ENCODE data around the gene ARL1. TPM values are rescaled to one million over a fixed set of nuclear protein-coding genes. Genes with fewer than 3 reads are reported as not detected.
"Not testable (repeated sequence)": the region's sequence is repeated elsewhere in the genome, so short reads cannot be mapped to it uniquely, and the experiment has no call there.

Gene ARL1
- total and polyA plus RNA-seq, 2 of the 13 experiments (the other 11 are each of a cell fraction or from before 2014, with no cell fraction given), result 90.9 to 123 TPM

DNA sequence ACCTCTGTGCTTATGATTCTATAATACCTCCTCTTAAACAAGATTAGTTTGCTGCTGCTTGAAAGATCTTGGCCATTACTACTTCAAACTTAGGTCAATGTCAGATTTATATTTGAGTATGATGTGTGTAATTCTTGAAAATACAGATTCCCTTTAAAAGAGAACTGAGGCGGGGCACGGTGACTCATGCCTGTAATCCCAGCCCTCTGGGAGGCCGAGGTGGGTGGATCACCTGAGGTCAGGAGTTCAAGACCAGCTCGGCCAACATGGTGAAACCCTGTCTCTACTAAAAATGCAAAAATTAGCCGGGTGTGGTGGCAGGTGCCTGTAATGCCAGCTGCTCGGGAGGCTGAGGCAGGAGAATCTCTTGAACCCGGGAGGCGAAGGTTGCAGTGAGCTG lies 2.6 kb upstream of the ARL1 start:
- TF ChIP-seq FOSL2 (CRISPR knock-in tag; IDR thresholded peaks at IDR 0.05), result peak; percentile 38; the same call in 1 of the 2 replicates
- H3K4me2 ChIP-seq (ENCODE audit: low read depth, low read length); BruUV-seq (replicated peaks); H3K27me3 ChIP-seq (ENCODE audit: control insufficient read depth in 1 of 2, insufficient read depth in 2 of 2, low read length in 2 of 2); FAIRE-seq; H3K36me3 ChIP-seq (replicated peaks in 1 of 2; ENCODE audit: control insufficient read depth in 1 of 2, insufficient read depth in 2 of 2, low read length in 2 of 2); H4K20me1 ChIP-seq (ENCODE audit: insufficient read depth, low read length); H3K4me3 ChIP-seq (replicated peaks in 1 of 3; ENCODE audit: insufficient read depth in 1 of 3, low read depth in 2 of 3, low read length in 3 of 3); H3K27ac ChIP-seq (ENCODE audit: extremely low read length, insufficient read depth, low read length); ATAC-seq; H3K9me3 ChIP-seq (ENCODE audit: low read length); H3K9ac ChIP-seq (ENCODE audit: insufficient read depth, low read depth, low read length); CTCF ChIA-PET (ENCODE audit: low intra/inter-chr PET ratio, low total read pairs); H2AFZ ChIP-seq (ENCODE audit: low read length); DNase-seq (ENCODE audit: low spot score): not testable (repeated sequence)
- peaks cover 24% of the 10 kb centered on the region for H3K79me2 ChIP-seq (ENCODE audit: insufficient read depth, low read length)
- in situ Hi-C loops (cut with HindIII; ENCODE audit: extremely low pct_ligation_motif_present, low pct_unique_long_range_greater_than_20kb), result loop anchor here (10.0 to 25.0 kb wide), 2 partner anchors 352 to 425 kb away; partner anchors contain the start of gene GNPTAB
- intact Hi-C loops (cut with micrococcal nuclease; ENCODE audit: unreplicated experiment), result loop anchor here (5.0 kb wide), 1 partner anchor 347 kb away; no protein-coding TSS in a partner anchor
- POLR2A ChIA-PET, result interaction anchor here (1.4 kb wide), 1 partner anchor 420 kb away, joined by 4 read pairs; the partner anchor contains the start of gene GNPTAB
- 54% methylated on average over 8 of the region's 8 CpGs for WGBS (ENCODE audit: low lambda C conversion rate)
- H3K4me1 ChIP-seq (ENCODE audit: insufficient read depth, low read length), result peaks cover 21% of the 10 kb centered on the region

DNA sequence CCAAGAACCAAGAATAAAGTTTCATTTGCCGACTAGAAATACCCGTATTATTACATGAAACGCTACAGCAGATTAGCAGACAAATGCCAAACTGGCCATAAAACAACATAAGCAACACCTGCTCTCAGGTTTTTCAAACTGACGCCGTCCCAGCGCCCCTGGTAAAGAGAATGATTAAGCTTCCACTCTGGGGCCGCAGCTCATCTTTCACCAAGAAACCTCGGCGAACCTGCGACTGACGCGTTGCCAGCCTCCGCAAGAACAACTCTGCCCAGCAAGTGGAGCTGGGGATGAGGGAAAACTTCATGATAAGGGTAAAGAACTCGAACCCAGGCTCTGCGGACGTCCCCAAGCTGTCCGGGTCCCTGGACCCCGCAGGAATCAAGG lies 530 bp downstream of the ARL1 start:
- peak overlapping the region; percentile 71 to 93 (median 91) for H3K4me3 ChIP-seq (replicated peaks in 1 of 3; ENCODE audit: insufficient read depth in 1 of 3, low read depth in 2 of 3, low read length in 3 of 3)
- peaks cover 46% of the 10 kb centered on the region for H3K79me2 ChIP-seq (ENCODE audit: insufficient read depth, low read length)
- FAIRE-seq, result no peak
- WGBS (ENCODE audit: low lambda C conversion rate), result 1% methylated on average over 18 of the region's 18 CpGs
- H3K4me2 ChIP-seq (ENCODE audit: low read depth, low read length), result peak overlapping the region; percentile 80
- peaks cover 26% of the 10 kb centered on the region for H3K4me1 ChIP-seq (ENCODE audit: insufficient read depth, low read length)
- intact Hi-C loops (cut with micrococcal nuclease; ENCODE audit: unreplicated experiment) (loop anchor here (5.0 kb wide), 1 partner anchor 425 kb away; the partner anchor contains the start of gene GNPTAB), in situ Hi-C loops (cut with HindIII; ENCODE audit: extremely low pct_ligation_motif_present, low pct_unique_long_range_greater_than_20kb) (loop anchor here (25.0 kb wide), 1 partner anchor 355 kb away; no protein-coding TSS in a partner anchor)
- H3K27ac ChIP-seq (ENCODE audit: extremely low read length, insufficient read depth, low read length), result peak overlapping the region; percentile 81
- ATAC-seq, result peak; percentile 28
- no peaks in the 10 kb centered on the region for H3K9me3 ChIP-seq (ENCODE audit: low read length)
- peak overlapping the region; percentile 91 for H3K9ac ChIP-seq (ENCODE audit: insufficient read depth, low read depth, low read length)
- CTCF ChIA-PET (ENCODE audit: low intra/inter-chr PET ratio, low total read pairs), result no interaction called here
- 0 out of 2 replicates have a peak, but pooled peaks cover 3% of the 10 kb centered on the region for H4K20me1 ChIP-seq (ENCODE audit: insufficient read depth, low read length)
- no TSS peak for BruUV-seq (replicated peaks)
- H2AFZ ChIP-seq (ENCODE audit: low read length), result no peak overlapping the region
- POLR2A ChIA-PET, result interaction anchor here (0.7 to 1.5 kb wide), 3 partner anchors 9 to 292 kb away, joined by 3 to 5 read pairs (median 4); no protein-coding TSS in a partner anchor
- peak; percentile 6 for DNase-seq (ENCODE audit: low spot score)
- H3K27me3 ChIP-seq (ENCODE audit: control insufficient read depth in 1 of 2, insufficient read depth in 2 of 2, low read length in 2 of 2), result no peaks in the 10 kb centered on the region; a peak in 1 of 5 replicates
- peaks cover 0 to 13% of the 10 kb centered on the region in 2 experiments; a peak in 3 of 5 replicates for H3K36me3 ChIP-seq (replicated peaks in 1 of 2; ENCODE audit: control insufficient read depth in 1 of 2, insufficient read depth in 2 of 2, low read length in 2 of 2)
- TF ChIP-seq ZNF598 (CRISPR knock-in tag; IDR thresholded peaks at IDR 0.05; ENCODE audit: borderline replicate concordance), result peak; percentile 7; the same call in 1 of the 2 replicates
- TF ChIP-seq, protein P1, sequence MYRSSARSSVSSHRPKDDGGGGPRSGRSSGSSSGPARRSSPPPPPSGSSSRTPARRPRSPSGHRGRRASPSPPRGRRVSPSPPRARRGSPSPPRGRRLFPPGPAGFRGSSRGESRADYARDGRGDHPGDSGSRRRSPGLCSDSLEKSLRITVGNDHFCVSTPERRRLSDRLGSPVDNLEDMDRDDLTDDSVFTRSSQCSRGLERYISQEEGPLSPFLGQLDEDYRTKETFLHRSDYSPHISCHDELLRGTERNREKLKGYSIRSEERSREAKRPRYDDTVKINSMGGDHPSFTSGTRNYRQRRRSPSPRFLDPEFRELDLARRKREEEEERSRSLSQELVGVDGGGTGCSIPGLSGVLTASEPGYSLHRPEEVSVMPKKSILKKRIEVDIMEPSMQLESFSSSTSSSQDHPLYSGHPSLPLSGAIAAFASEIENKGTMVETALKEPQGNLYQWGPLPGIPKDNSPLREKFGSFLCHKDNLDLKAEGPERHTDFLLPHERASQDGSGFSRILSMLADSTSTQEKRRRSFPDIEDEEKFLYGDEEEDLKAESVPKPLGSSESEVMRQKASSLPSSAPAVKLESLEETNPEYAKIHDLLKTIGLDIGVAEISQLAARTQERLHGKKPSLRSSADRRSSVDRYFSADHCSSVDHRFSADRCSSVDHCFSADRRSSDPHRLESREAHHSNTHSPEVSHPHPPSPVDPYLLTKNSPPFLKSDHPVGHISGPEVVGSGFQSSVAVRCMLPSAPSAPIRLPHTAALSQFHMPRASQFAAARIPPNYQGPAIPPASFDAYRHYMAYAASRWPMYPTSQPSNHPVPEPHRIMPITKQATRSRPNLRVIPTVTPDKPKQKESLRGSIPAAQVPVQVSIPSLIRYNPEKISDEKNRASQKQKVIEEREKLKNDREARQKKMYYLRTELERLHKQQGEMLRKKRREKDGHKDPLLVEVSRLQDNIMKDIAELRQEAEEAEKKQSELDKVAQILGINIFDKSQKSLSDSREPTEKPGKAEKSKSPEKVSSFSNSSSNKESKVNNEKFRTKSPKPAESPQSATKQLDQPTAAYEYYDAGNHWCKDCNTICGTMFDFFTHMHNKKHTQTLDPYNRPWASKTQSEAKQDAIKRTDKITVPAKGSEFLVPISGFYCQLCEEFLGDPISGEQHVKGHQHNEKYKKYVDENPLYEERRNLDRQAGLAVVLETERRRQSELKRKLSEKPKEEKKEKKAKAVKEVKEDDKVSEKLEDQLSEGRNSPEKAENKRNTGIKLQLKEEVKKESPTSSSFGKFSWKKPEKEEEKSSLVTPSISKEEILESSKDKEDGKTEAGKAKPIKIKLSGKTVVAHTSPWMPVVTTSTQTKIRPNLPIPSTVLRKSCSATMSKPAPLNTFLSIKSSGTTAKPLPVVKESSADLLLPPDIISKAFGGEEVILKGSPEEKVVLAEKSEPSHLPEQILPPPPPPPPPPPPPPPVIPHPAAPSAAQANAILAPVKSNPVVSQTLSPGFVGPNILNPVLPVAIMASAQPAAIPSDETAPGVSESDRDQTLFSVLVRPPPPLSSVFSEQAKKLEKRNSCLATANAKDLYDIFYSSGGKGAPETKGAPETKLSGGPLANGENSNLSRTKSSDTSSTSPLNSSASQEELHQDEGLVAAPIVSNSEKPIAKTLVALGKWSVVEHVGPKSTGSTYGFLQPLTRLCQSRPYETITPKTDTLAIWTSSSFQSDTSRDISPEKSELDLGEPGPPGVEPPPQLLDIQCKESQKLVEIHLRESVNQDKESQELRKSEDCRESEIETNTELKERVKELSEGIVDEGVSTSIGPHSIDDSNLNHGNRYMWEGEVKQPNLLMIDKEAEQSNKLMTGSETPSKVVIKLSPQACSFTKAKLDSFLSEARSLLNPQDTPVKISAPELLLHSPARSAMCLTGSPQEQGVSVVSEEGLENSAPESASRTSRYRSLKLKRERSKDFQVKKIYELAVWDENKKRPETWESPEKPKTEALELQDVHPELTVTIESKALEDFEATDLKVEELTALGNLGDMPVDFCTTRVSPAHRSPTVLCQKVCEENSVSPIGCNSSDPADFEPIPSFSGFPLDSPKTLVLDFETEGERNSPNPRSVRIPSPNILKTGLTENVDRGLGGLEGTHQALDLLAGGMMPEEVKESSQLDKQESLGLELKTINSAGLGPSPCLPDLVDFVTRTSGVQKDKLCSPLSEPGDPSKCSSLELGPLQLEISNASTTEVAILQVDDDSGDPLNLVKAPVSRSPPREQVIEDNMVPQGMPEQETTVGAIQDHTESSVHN (CRISPR knock-in tag; IDR thresholded peaks at IDR 0.05), result no peak
- no peak for TF ChIP-seq ZNF543 (CRISPR knock-in tag; IDR thresholded peaks at IDR 0.05)
- TF ChIP-seq DMAP1 (CRISPR knock-in tag; IDR thresholded peaks at IDR 0.05), result no peak
- no peak for TF ChIP-seq TAF15 (IDR thresholded peaks at IDR 0.05; ENCODE audit: low read depth, low read length, poor library complexity, severe bottlenecking)
- TF ChIP-seq REPIN1 (CRISPR knock-in tag; IDR thresholded peaks at IDR 0.05; ENCODE audit: borderline replicate concordance, low read depth), result no peak
- TF ChIP-seq XRCC5 (optimal IDR thresholded peaks at IDR 0.05; ENCODE audit: low read length), result no peak
- TF ChIP-seq MAFG (CRISPR knock-in tag; IDR thresholded peaks at IDR 0.05), result no peak
- no peak for TF ChIP-seq ZNF772 (CRISPR knock-in tag; IDR thresholded peaks at IDR 0.05)

Measured in HepG2 (cell line).